ENCODE data around the gene SLC6A19. TPM values are rescaled to one million over a fixed set of nuclear protein-coding genes. Genes with fewer than 3 reads are reported as not detected.
A peak's percentile ranks its signal among the peaks of the same experiment; 100 is the strongest.

The SLC6A19 gene
- total RNA-seq, 1 donor from 2014 or later, result not detected

- no peak for DNase-seq
Measured at GRCh38 chr5:1195916-1196315, 5.5 kb upstream of the SLC6A19 start.

GRCh38 chr5:1196562-1196961 is 4.8 kb upstream of the SLC6A19 start:
- no peak for DNase-seq

- DNase-seq, result no peak
Measured at GRCh38 chr5:1197876-1198666, 3.3 kb upstream of the SLC6A19 start.

- DNase-seq, result no peak
Measured at GRCh38 chr5:1199340-1199648, 2.1 kb upstream of the SLC6A19 start.

GRCh38 chr5:1199649-1200494 is 1.5 kb upstream of the SLC6A19 start:
- no peak for DNase-seq

- DNase-seq, result no peak
Measured at GRCh38 chr5:1200495-1201326, 684 bp upstream of the SLC6A19 start.

- no peak for DNase-seq
Measured at GRCh38 chr5:1202026-1202797, 817 bp downstream of the SLC6A19 start.

- DNase-seq, result no peak
Measured at GRCh38 chr5:1202798-1203185, 1.4 kb downstream of the SLC6A19 start.

GRCh38 chr5:1203311-1203967 is 2.0 kb downstream of the SLC6A19 start:
- no peak for DNase-seq

GRCh38 chr5:1203968-1204692 is 2.7 kb downstream of the SLC6A19 start:
- no peak for DNase-seq

- DNase-seq, result peak; percentile 94
Measured at GRCh38 chr5:1204693-1205242, 3.4 kb downstream of the SLC6A19 start.

GRCh38 chr5:1205255-1206180 is 4.1 kb downstream of the SLC6A19 start:
- DNase-seq, result no peak

GRCh38 chr5:1206521-1207412 is 5.4 kb downstream of the SLC6A19 start:
- no peak for DNase-seq

- no peak for DNase-seq
Measured at GRCh38 chr5:1207555-1207954, 6.2 kb downstream of the SLC6A19 start.

- no peak for DNase-seq
Measured at GRCh38 chr5:1208221-1208742, 6.9 kb downstream of the SLC6A19 start.

- DNase-seq, result no peak
Measured at GRCh38 chr5:1208743-1209488, 7.5 kb downstream of the SLC6A19 start.

GRCh38 chr5:1209489-1209852 is 8.1 kb downstream of the SLC6A19 start:
- no peak for DNase-seq

Data from tongue (tissue), 2 donors.